SK-N-SH (cell line): Measurements from ENCODE around the gene MGAT4A. TPM values are rescaled to one million over a fixed set of nuclear protein-coding genes. Genes with fewer than 3 reads are reported as not detected.

Experiments used
- CTCF ChIA-PET: fragments of 300-600, 350-600 bp; formaldehyde crosslinking; extraction: SDS; loops from one replicate; lab custom pipeline; 2021; lab: Yijun Ruan, JAX
- POLR2A ChIA-PET: fragments of 350-600 bp; sonication (Branson Sonifier 250); formaldehyde crosslinking; extraction: SDS; loops from one replicate; lab custom pipeline; 2020; ENCODE audit warnings: antibody characterized with exemption, inconsistent platforms; lab: Yijun Ruan, JAX
- DNase-seq: peaks from one replicate; pipeline ENCODE4 v3.0.0; 2012
- H2AFZ ChIP-seq: fragments of 200-600 bp; sonication (generic); 2 replicates; pipeline ENCODE4 v1.8.1; 2016; ENCODE audit warnings: antibody characterized with exemption, mild to moderate bottlenecking, low read depth
- H3F3A ChIP-seq: fragments of 200-600 bp; sonication (generic); replicated peaks from 2 replicates; pipeline ENCODE3; 2016; ENCODE audit warnings: antibody characterized with exemption, mild to moderate bottlenecking; ENCODE audit not compliant: insufficient read depth
- H3K27ac ChIP-seq, 2 experiments: fragments of 200-500 bp in 1 of 2; fragments of 200-600 bp in 1 of 2; sonication (Bioruptor generic) in 1 of 2; sonication (generic), shearing (Covaris generic) in 1 of 2; 2 replicates each; pipeline versions ENCODE4 v1.5.1 to v1.6.1; 2014 to 2016; ENCODE audit warnings: low read depth in 2 of 2, inconsistent platforms in 1 of 2, low read length in 1 of 2, mild to moderate bottlenecking in 1 of 2, mixed read lengths in 1 of 2
- H3K27me3 ChIP-seq: fragments of 200-600 bp; sonication (generic), shearing (Covaris generic); 2 replicates; pipeline ENCODE4 v1.6.1; 2016; ENCODE audit warnings: mixed run types; ENCODE audit not compliant: insufficient read depth
- H3K36me3 ChIP-seq, 2 experiments: fragments of 200-500 bp in 1 of 2; fragments of 200-600 bp in 1 of 2; sonication (Bioruptor generic) in 1 of 2; sonication (generic) in 1 of 2; replicated peaks in 1 of 2; 2 replicates each; pipeline versions ENCODE3 to v1.5.1; 2014 to 2016; ENCODE audit warnings: low read length in 1 of 2, mild to moderate bottlenecking in 1 of 2; ENCODE audit not compliant: insufficient read depth in 2 of 2, control insufficient read depth in 1 of 2
- H3K4me1 ChIP-seq, 2 experiments: fragments of 200-500 bp in 1 of 2; fragments of 200-600 bp in 1 of 2; sonication (Bioruptor generic) in 1 of 2; sonication (generic), shearing (Covaris generic) in 1 of 2; 2 replicates each; pipeline versions ENCODE4 v1.5.1 to v1.6.1; 2014 to 2016; ENCODE audit warnings: low read depth in 1 of 2, low read length in 1 of 2, mixed run types in 1 of 2; ENCODE audit not compliant: insufficient read depth in 2 of 2, control insufficient read depth in 1 of 2
- H3K4me2 ChIP-seq: fragments of 200-600 bp; sonication (generic), shearing (Covaris generic); 2 replicates; pipeline ENCODE4 v1.6.1; 2017; ENCODE audit warnings: mixed run types
- H3K4me3 ChIP-seq, 2 experiments: fragments of 200-500 bp in 1 of 2; fragments of 200-600 bp in 1 of 2; sonication (Bioruptor generic) in 1 of 2; sonication (generic), shearing (Covaris generic) in 1 of 2; 2 replicates each; pipeline versions ENCODE4 v1.5.1 to v1.8.1; 2014 to 2016; ENCODE audit warnings: low read depth in 2 of 2, inconsistent platforms in 1 of 2, low read length in 1 of 2, mild to moderate bottlenecking in 1 of 2, mixed read lengths in 1 of 2, moderate library complexity in 1 of 2
- H3K79me2 ChIP-seq: fragments of 200-600 bp; sonication (generic); 2 replicates; pipeline ENCODE4 v1.8.1; 2017; ENCODE audit warnings: mild to moderate bottlenecking; ENCODE audit not compliant: insufficient read depth
- H3K9ac ChIP-seq: fragments of 200-600 bp; sonication (generic); 2 replicates; pipeline ENCODE4 v1.6.1; 2017; ENCODE audit warnings: mixed run types
- H3K9me2 ChIP-seq: fragments of 200-600 bp; sonication (generic); 2 replicates; pipeline ENCODE4 v1.6.1; 2017; ENCODE audit warnings: mixed run types
- H3K9me3 ChIP-seq: fragments of 200-600 bp; sonication (generic); 2 replicates; pipeline ENCODE4 v1.6.1; 2017; ENCODE audit warnings: mixed run types, mild to moderate bottlenecking, moderate library complexity
- H4K20me1 ChIP-seq: fragments of 200-600 bp; sonication (generic); 2 replicates; pipeline ENCODE4 v1.6.1; 2017; ENCODE audit warnings: mild to moderate bottlenecking, mixed run types; ENCODE audit not compliant: insufficient read depth
- CHD2 ChIP-seq: fragments of 150-350 bp; IDR thresholded peaks from 2 replicates; pipeline ENCODE4 v1.6.1; 2018; ENCODE audit warnings: low read length; ENCODE audit not compliant: partially characterized antibody
- ELF1 ChIP-seq: IDR thresholded peaks from 2 replicates; pipeline ENCODE4 v1.4.0; 2012
- EZH2phosphoT487 ChIP-seq: fragments of 200-600 bp; sonication (generic); IDR thresholded peaks from 2 replicates; pipeline ENCODE4 v1.6.1; 2017; ENCODE audit warnings: low read depth, mixed run types, mild to moderate bottlenecking, antibody characterized with exemption, moderate library complexity, borderline replicate concordance
- FOSL2 ChIP-seq: IDR thresholded peaks from 2 replicates; pipeline ENCODE4 v1.4.0; 2012; ENCODE audit warnings: low read depth, mild to moderate bottlenecking, moderate library complexity, borderline replicate concordance
- FOXM1 ChIP-seq: IDR thresholded peaks from 2 replicates; pipeline ENCODE4 v1.4.0; 2012; ENCODE audit warnings: low read depth, mild to moderate bottlenecking
- GABPA ChIP-seq: IDR thresholded peaks from 2 replicates; pipeline ENCODE4 v1.4.0; 2012; ENCODE audit warnings: low read depth, mild to moderate bottlenecking
- IRF3 ChIP-seq: fragments of 150-350 bp; IDR thresholded peaks from 2 replicates; pipeline ENCODE4 v1.6.1; 2016; ENCODE audit warnings: mild to moderate bottlenecking, low read depth, low read length
- JUND ChIP-seq: IDR thresholded peaks from 2 replicates; pipeline ENCODE4 v1.4.0; 2012
- MEF2A ChIP-seq: IDR thresholded peaks from 2 replicates; pipeline ENCODE4 v1.4.0; 2012; ENCODE audit warnings: low read depth, borderline replicate concordance
- NFIC ChIP-seq: IDR thresholded peaks from 2 replicates; pipeline ENCODE4 v1.4.0; 2012; ENCODE audit warnings: borderline replicate concordance
- POLR2AphosphoS5 ChIP-seq: IDR thresholded peaks from 2 replicates; pipeline ENCODE4 v1.6.1; 2012; ENCODE audit warnings: low read depth, low read length
- RCOR1 ChIP-seq: fragments of 150-350 bp; IDR thresholded peaks from 2 replicates; pipeline ENCODE4 v1.6.1; 2017; ENCODE audit warnings: antibody characterized with exemption, low read length
- RFX5 ChIP-seq: IDR thresholded peaks from 2 replicates; pipeline ENCODE4 v1.6.1; 2012; ENCODE audit warnings: mild to moderate bottlenecking, improper control_type of control experiment, low read length
- RXRA ChIP-seq: IDR thresholded peaks from 2 replicates; pipeline ENCODE4 v1.4.0; 2012; ENCODE audit warnings: low read depth, mild to moderate bottlenecking, borderline replicate concordance
- TAF1 ChIP-seq: IDR thresholded peaks from 2 replicates; pipeline ENCODE4 v1.6.1; 2012; ENCODE audit warnings: low read depth, mild to moderate bottlenecking, low read length, moderate library complexity, borderline replicate concordance
- TCF12 ChIP-seq: IDR thresholded peaks from 2 replicates; pipeline ENCODE4 v1.4.0; 2012
- TEAD4 ChIP-seq: IDR thresholded peaks from 2 replicates; pipeline ENCODE4 v1.4.0; 2012; ENCODE audit warnings: mild to moderate bottlenecking, borderline replicate concordance; ENCODE audit not compliant: insufficient read depth
- USF1 ChIP-seq: IDR thresholded peaks from 2 replicates; pipeline ENCODE4 v1.4.0; 2012; ENCODE audit warnings: low read depth, borderline replicate concordance
- USF2 ChIP-seq: fragments of 150-350 bp; IDR thresholded peaks from 2 replicates; pipeline ENCODE4 v1.6.1; 2017; ENCODE audit warnings: antibody characterized with exemption, low read length, low read depth, borderline replicate concordance
- YY1 ChIP-seq: IDR thresholded peaks from 2 replicates; pipeline ENCODE4 v1.4.0; 2012; ENCODE audit warnings: low read depth, mild to moderate bottlenecking
- WGBS: methylation state at CpG from one replicate; pipeline ENCODE4 v1.1.6; 2017; ENCODE audit warnings: low lambda C conversion rate; 5-methylcytosine and 5-hydroxymethylcytosine counted together
- polyA plus RNA-seq, 3 experiments: library from polyadenylated mRNA; depleted of rRNA; stranded (reverse); fragments of >200 nt; gene quantifications; 2 replicates each; pipeline ENCODE4 v1.2.3, GENCODE V29; 2012

The MGAT4A gene
- polyA plus RNA-seq, 1 of the 3 experiments (the other 2 are of a cell fraction), result 0.07 TPM

GRCh38 chr2:98769114-98769476 is 38.2 kb upstream of the MGAT4A start:
- ChIA-PET CTCF (interaction anchor here (0.9 kb wide), 1 partner anchor 11 kb away, joined by 3 read pairs; no protein-coding TSS in a partner anchor), POLR2A (no interaction called here)
- Histone ChIP-seq H3K4me2 (no peak overlapping the region), H3K79me2 (no peaks in the 10 kb centered on the region), H3K4me3 (no peak overlapping the region), H2AFZ (no peak overlapping the region), H3K36me3 (no peaks in the 10 kb centered on the region), H3K4me1 (no peaks in the 10 kb centered on the region; a peak in 1 of 4 replicates), H4K20me1 (no peaks in the 10 kb centered on the region), H3K27ac (no peak overlapping the region), H3K9me2 (no peaks in the 10 kb centered on the region), H3K27me3 (no peaks in the 10 kb centered on the region), H3K9ac (no peak overlapping the region), H3K9me3 (no peaks in the 10 kb centered on the region), H3F3A (no peaks in the 10 kb centered on the region)
- TF ChIP-seq FOSL2, result no peak
- no peak for TF ChIP-seq ELF1
- TF ChIP-seq NFIC, result no peak
- no peak for TF ChIP-seq EZH2phosphoT487
- no peak for TF ChIP-seq IRF3
- TF ChIP-seq MEF2A, result no peak
- no peak for TF ChIP-seq GABPA
- no peak for TF ChIP-seq USF1
- no peak for TF ChIP-seq JUND
- no peak for TF ChIP-seq TAF1
- TF ChIP-seq RFX5, result no peak
- no peak for TF ChIP-seq POLR2AphosphoS5
- TF ChIP-seq CHD2, result no peak
- TF ChIP-seq FOXM1, result no peak
- no peak for TF ChIP-seq YY1
- no peak for DNase-seq
- 82% methylated on average over 3 of the region's 6 CpGs for WGBS

- Histone ChIP-seq H3K4me1 (no peaks in the 10 kb centered on the region; a peak in 1 of 4 replicates), H3K4me3 (no peak overlapping the region), H4K20me1 (no peaks in the 10 kb centered on the region), H3K27ac (no peak overlapping the region), H3K4me2 (no peak overlapping the region), H3K79me2 (no peaks in the 10 kb centered on the region), H3F3A (no peaks in the 10 kb centered on the region), H3K9me2 (no peaks in the 10 kb centered on the region), H3K36me3 (no peaks in the 10 kb centered on the region), H2AFZ (no peak overlapping the region), H3K9me3 (no peaks in the 10 kb centered on the region), H3K9ac (no peak overlapping the region), H3K27me3 (no peaks in the 10 kb centered on the region)
- DNase-seq, result no peak
- ChIA-PET CTCF (interaction anchor here (0.7 kb wide), 1 partner anchor 10 kb away, joined by 4 read pairs; no protein-coding TSS in a partner anchor), POLR2A (no interaction called here)
- TF ChIP-seq RFX5 (no peak), RCOR1 (no peak), FOSL2 (no peak), TEAD4 (no peak), TAF1 (no peak), CHD2 (no peak), NFIC (no peak), JUND (no peak), USF2 (no peak), RXRA (no peak), TCF12 (no peak), IRF3 (no peak)
- 49% methylated on average over 7 of the region's 7 CpGs for WGBS
Measured at GRCh38 chr2:98768384-98769113, 37.6 kb upstream of the MGAT4A start.
